Gastroesophageal sphincter (tissue), 3 donors: Measurements from ENCODE around the gene RPLP2.

ENCODE experiments used
- CTCF ChIP-seq, 4 experiments: fragments of 200-600 bp in 2 of 4; fragments of 450-650 bp in 2 of 4; sonication (generic) in 1 of 4; IDR thresholded peaks; one replicate each; pipeline ENCODE4 v1.5.1; 2017 to 2019; ENCODE audit warnings: antibody characterized with exemption in 4 of 4, mild to moderate bottlenecking in 2 of 4, moderate library complexity in 2 of 4
- POLR2AphosphoS5 ChIP-seq: sonication (generic); formaldehyde crosslinking; IDR thresholded peaks from one replicate; pipeline ENCODE4 v1.6.1; 2017; ENCODE audit warnings: antibody characterized with exemption

DNA sequence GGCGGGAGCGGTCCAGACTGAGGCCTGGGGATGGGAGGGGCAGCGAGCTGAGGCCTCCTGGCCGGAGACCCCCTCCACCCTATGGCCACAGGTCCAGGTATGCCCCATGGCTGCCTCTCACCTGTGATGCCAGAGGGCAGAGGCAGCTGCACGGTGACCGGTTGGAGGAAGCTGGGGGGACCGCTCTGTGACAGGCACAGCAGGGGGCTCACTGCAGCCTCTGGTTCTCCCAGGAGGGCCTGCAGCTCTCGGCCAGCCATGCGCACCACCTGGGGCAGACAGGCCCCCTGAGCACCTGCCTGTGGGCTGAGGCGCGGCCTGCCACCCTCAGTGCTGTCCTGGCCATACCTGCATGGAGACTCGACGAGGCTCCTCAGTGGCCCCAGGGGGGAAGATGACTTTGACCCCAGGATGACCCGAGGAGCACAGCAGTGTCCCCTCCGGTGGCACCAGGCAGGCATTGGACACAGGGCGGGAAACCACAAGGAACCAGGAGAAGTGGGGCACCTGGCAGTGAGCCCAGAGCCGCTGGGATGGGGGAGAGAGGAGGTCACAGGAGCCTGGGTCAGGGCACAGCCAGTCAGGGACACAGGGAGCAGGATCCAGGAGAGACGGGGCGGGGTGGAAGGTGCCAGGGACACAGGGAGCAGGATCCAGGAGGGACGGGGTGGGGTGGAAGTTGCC is 8.5 kb upstream of the RPLP2 start:
- TF ChIP-seq CTCF (IDR thresholded peaks at IDR 0.05) (no peak), POLR2AphosphoS5 (no peak)
